ENCODE results near the gene CHPT1. TPM values are rescaled to one million over a fixed set of nuclear protein-coding genes. Genes with fewer than 3 reads are reported as not detected.
"Not testable (repeated sequence)": the region's sequence is repeated elsewhere in the genome, so short reads cannot be mapped to it uniquely, and the experiment has no call there.

CHPT1 gene
- total RNA-seq, 2 donors from 2014 or later = 62.0 to 74.2 TPM

- DNase-seq (no peak), ATAC-seq (no peak)
- H3K36me3 ChIP-seq (replicated peaks in 1 of 2; ENCODE audit: insufficient read depth in 1 of 2, low read depth in 2 of 2) = no peaks in the 10 kb centered on the region
- TF ChIP-seq POLR2A (IDR thresholded peaks at IDR 0.05) = no peak
- TF ChIP-seq, protein P1, sequence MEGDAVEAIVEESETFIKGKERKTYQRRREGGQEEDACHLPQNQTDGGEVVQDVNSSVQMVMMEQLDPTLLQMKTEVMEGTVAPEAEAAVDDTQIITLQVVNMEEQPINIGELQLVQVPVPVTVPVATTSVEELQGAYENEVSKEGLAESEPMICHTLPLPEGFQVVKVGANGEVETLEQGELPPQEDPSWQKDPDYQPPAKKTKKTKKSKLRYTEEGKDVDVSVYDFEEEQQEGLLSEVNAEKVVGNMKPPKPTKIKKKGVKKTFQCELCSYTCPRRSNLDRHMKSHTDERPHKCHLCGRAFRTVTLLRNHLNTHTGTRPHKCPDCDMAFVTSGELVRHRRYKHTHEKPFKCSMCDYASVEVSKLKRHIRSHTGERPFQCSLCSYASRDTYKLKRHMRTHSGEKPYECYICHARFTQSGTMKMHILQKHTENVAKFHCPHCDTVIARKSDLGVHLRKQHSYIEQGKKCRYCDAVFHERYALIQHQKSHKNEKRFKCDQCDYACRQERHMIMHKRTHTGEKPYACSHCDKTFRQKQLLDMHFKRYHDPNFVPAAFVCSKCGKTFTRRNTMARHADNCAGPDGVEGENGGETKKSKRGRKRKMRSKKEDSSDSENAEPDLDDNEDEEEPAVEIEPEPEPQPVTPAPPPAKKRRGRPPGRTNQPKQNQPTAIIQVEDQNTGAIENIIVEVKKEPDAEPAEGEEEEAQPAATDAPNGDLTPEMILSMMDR (IDR thresholded peaks at IDR 0.05) = no peak
- no peaks in the 10 kb centered on the region for H3K9me3 ChIP-seq
- intact Hi-C loops (cut with DNase I) = no loop called here
- no peak overlapping the region for H3K27ac ChIP-seq
- no peak overlapping the region for H3K4me3 ChIP-seq
- H3K27me3 ChIP-seq = no peaks in the 10 kb centered on the region
- no peaks in the 10 kb centered on the region for H3K4me1 ChIP-seq
These were observed 19.4 kb upstream of the CHPT1 start for GRCh38 chr12:101678081-101678480.

DNA sequence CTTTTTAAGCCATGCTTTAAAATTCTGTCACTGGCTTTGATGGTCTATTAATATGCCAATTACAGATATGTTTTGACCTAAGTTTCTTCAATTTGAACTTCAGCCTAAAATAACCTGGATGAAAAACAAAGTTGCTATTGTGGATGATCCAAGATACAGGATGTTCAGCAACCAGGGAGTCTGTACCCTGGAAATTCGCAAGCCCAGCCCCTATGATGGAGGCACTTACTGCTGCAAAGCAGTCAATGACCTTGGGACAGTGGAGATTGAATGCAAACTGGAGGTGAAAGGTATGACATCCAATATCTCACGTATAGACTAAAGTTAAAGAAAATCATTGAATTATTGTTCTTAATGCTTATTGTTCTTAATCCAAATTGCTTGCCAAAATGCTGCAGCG lies 17.2 kb upstream of the CHPT1 start:
- intact Hi-C loops (cut with DNase I) = no loop called here
- no peaks in the 10 kb centered on the region for H3K9me3 ChIP-seq
- TF ChIP-seq POLR2A (IDR thresholded peaks at IDR 0.05) = no peak
- TF ChIP-seq, protein P1 (IDR thresholded peaks at IDR 0.05) = no peak
- WGBS, 2 donors = 64 to 67% methylated on average over 3 of the region's 3 CpGs
- no peaks in the 10 kb centered on the region for H3K4me1 ChIP-seq
- no peak overlapping the region for H3K4me3 ChIP-seq
- DNase-seq = no peak
- ATAC-seq = no peak
- H3K36me3 ChIP-seq (replicated peaks in 1 of 2; ENCODE audit: insufficient read depth in 1 of 2, low read depth in 2 of 2) = no peaks in the 10 kb centered on the region
- no peak overlapping the region for H3K27ac ChIP-seq
- H3K27me3 ChIP-seq = no peaks in the 10 kb centered on the region

GRCh38 chr12:101680647-101681046 lies 16.8 kb upstream of the CHPT1 start:
- DNase-seq (no peak), ATAC-seq (no peak)
- H3K4me1 ChIP-seq = no peaks in the 10 kb centered on the region
- no peaks in the 10 kb centered on the region for H3K9me3 ChIP-seq
- H3K27ac ChIP-seq = no peak overlapping the region
- H3K36me3 ChIP-seq (replicated peaks in 1 of 2; ENCODE audit: insufficient read depth in 1 of 2, low read depth in 2 of 2) = no peaks in the 10 kb centered on the region
- TF ChIP-seq, protein P1 (IDR thresholded peaks at IDR 0.05) = no peak
- TF ChIP-seq POLR2A (IDR thresholded peaks at IDR 0.05) = no peak
- intact Hi-C loops (cut with DNase I) = no loop called here
- no peaks in the 10 kb centered on the region for H3K27me3 ChIP-seq
- H3K4me3 ChIP-seq = no peak overlapping the region

DNA sequence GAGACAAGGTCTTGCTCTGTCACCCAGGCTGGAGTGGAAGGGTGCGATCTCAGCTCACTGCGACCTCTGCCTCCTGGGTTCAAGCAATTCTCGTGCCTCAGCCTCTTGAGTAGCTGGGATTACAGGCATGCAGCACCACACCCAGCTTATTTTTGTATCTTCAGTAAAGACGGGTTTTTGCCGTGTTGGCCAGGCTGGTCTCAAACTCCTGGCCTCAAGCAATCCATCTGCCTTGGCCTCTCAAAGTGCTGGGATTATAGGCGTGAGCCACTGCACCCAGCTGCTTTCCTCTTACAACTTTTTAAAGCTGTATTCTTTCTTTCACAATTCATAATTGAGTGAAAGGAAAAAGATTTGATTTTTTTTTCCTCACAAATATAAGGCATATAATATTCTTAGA lies 15.8 kb upstream of the CHPT1 start:
- WGBS, 2 donors = 88% methylated on average over 6 of the region's 6 CpGs

DNA sequence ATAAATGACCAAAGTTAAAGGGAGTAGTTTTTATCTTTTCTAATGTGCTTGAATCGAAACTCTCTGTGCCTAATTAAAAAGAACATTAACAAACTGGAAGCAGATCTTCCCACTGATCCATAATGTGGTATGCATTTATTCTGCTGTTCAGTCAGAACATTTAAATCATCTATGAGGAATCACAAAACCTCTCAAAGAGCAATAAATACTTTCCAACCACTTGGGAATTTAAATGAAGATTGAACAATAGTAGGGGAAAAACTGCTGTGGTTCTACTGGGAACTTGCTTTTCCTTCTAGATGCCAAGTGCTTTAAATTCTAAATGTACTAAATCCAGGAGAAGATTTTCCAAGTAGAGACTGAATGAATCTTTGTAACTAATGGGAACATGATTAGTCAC lies 12.3 kb upstream of the CHPT1 start:
- H3K9me3 ChIP-seq = no peaks in the 10 kb centered on the region
- H3K4me1 ChIP-seq = no peaks in the 10 kb centered on the region
- ATAC-seq (no peak), DNase-seq (no peak)
- no peak overlapping the region for H3K4me3 ChIP-seq
- intact Hi-C loops (cut with DNase I) = no loop called here
- no peaks in the 10 kb centered on the region for H3K27me3 ChIP-seq
- WGBS, 2 donors = 69 to 83% methylated on average over 1 of the region's 1 CpG
- TF ChIP-seq, protein P1 (IDR thresholded peaks at IDR 0.05) = no peak
- no peak for TF ChIP-seq POLR2A (IDR thresholded peaks at IDR 0.05)
- no peak overlapping the region for H3K27ac ChIP-seq
- no peaks in the 10 kb centered on the region for H3K36me3 ChIP-seq (replicated peaks in 1 of 2; ENCODE audit: insufficient read depth in 1 of 2, low read depth in 2 of 2)

More for the DNA sequence above, 15.8 kb upstream of the CHPT1 start:
- H3K9me3 ChIP-seq; DNase-seq; H3K27me3 ChIP-seq; intact Hi-C loops (cut with DNase I); ATAC-seq; H3K36me3 ChIP-seq (replicated peaks in 1 of 2; ENCODE audit: insufficient read depth in 1 of 2, low read depth in 2 of 2); H3K4me1 ChIP-seq; H3K4me3 ChIP-seq; H3K27ac ChIP-seq: not testable (repeated sequence)
